Measurements from ENCODE around the gene NAV2.

The NAV2 gene

GRCh38 chr11:19721176-19721575, 8.5 kb downstream of the NAV2 start:
- DNase-seq = no peak

- DNase-seq = no peak
These were observed 10.1 kb downstream of the NAV2 start for GRCh38 chr11:19722702-19723101.

GRCh38 chr11:19723572-19724342, 11.1 kb downstream of the NAV2 start:
- DNase-seq = no peak

- no peak for DNase-seq
These were observed 12.1 kb downstream of the NAV2 start for GRCh38 chr11:19724765-19725164.

- no peak for DNase-seq
These were observed 12.9 kb downstream of the NAV2 start for GRCh38 chr11:19725379-19726079.

- no peak for DNase-seq
These were observed 14.6 kb downstream of the NAV2 start for GRCh38 chr11:19727246-19727645.

- no peak for DNase-seq
These were observed 15.8 kb downstream of the NAV2 start for GRCh38 chr11:19728436-19728835.

GRCh38 chr11:19729141-19729540, 16.5 kb downstream of the NAV2 start:
- no peak for DNase-seq

- no peak for DNase-seq
These were observed 17.7 kb downstream of the NAV2 start for GRCh38 chr11:19730373-19730772.

- DNase-seq = no peak
These were observed 21.5 kb downstream of the NAV2 start for GRCh38 chr11:19734171-19734570.

- DNase-seq = no peak
These were observed 22.7 kb downstream of the NAV2 start for GRCh38 chr11:19735157-19735908.

- no peak for DNase-seq
These were observed 23.4 kb downstream of the NAV2 start for GRCh38 chr11:19735909-19736498.

- no peak for DNase-seq
These were observed 24.2 kb downstream of the NAV2 start for GRCh38 chr11:19736831-19737230.

GRCh38 chr11:19737575-19737974, 24.9 kb downstream of the NAV2 start:
- DNase-seq = no peak

- DNase-seq = no peak
These were observed 25.5 kb downstream of the NAV2 start for GRCh38 chr11:19738124-19738523.

GRCh38 chr11:19739872-19740271, 27.2 kb downstream of the NAV2 start:
- no peak for DNase-seq

- DNase-seq = no peak
These were observed 27.9 kb downstream of the NAV2 start for GRCh38 chr11:19740586-19740985.

GRCh38 chr11:19742588-19743292, 30.1 kb downstream of the NAV2 start:
- DNase-seq = no peak

GRCh38 chr11:19743622-19744021, 31.0 kb downstream of the NAV2 start:
- no peak for DNase-seq

- no peak for DNase-seq
These were observed 31.5 kb downstream of the NAV2 start for GRCh38 chr11:19744130-19744529.

- no peak for DNase-seq
These were observed 33.4 kb downstream of the NAV2 start for GRCh38 chr11:19746086-19746485.

GRCh38 chr11:19747634-19748033, 35.0 kb downstream of the NAV2 start:
- no peak for DNase-seq

GRCh38 chr11:19751055-19751454, 38.4 kb downstream of the NAV2 start:
- no peak for DNase-seq

All from amniotic stem cell (primary cell).